K562 (cell line): ENCODE data around the gene IFITM2. TPM values are rescaled to one million over a fixed set of nuclear protein-coding genes. Genes with fewer than 3 reads are reported as not detected.

ENCODE experiments used
- ATAC-seq: fragments of 200-7000 bp; cut with Tn5 transposase; 3 replicates; pipeline ENCODE4 v1.9.1; 2020; ENCODE audit warnings: moderate library complexity
- BruUV-seq: library from RNA; stranded (reverse); fragments of 400-500 nt; replicated peaks from 2 replicates; lab custom pipeline; 2021; lab: Mats Ljungman, UMichigan
- CTCF ChIA-PET: fragments of 300-600 bp; formaldehyde crosslinking; extraction: SDS; loops from one replicate; lab custom pipeline; 2021; ENCODE audit warnings: low intra/inter-chr PET ratio; lab: Yijun Ruan, JAX
- POLR2A ChIA-PET: fragments of 300-600, 350-650 bp; sonication (Branson Sonifier 250); formaldehyde crosslinking; extraction: SDS; loops from one replicate; lab custom pipeline; 2021; ENCODE audit warnings: antibody characterized with exemption, inconsistent platforms; lab: Yijun Ruan, JAX
- DNase-seq, 4 experiments: peaks; one replicate each; pipeline versions ENCODE4 v3.0.0 to v3.0.0-alpha.2; 2011 to 2018; ENCODE audit warnings: low spot score in 3 of 4, mixed read lengths in 3 of 4; ENCODE audit errors: extremely low read depth in 1 of 4
- FAIRE-seq: peaks from 2 replicates; lab custom pipeline; 2011; peaks lifted over from hg19 to GRCh38; lab: Jason Lieb, UNC
- H2AFZ ChIP-seq: 2 replicates; pipeline ENCODE4 v1.6.0; 2011; ENCODE audit warnings: low read depth, low read length, control low read depth, inconsistent platforms
- H3K27ac ChIP-seq: fragments of 200-600 bp; 3 replicates; pipeline ENCODE4 v1.8.0; 2011; ENCODE audit warnings: low read depth, mild to moderate bottlenecking, control low read depth, inconsistent platforms, low read length, moderate library complexity, mixed read lengths; ENCODE audit errors: extremely low read depth
- H3K27me3 ChIP-seq, 2 experiments: fragments of 300-600 bp in 1 of 2; 2 replicates in 1 of 2; 3 replicates in 1 of 2; pipeline versions ENCODE4 v1.6.0 to v1.8.0; 2011; ENCODE audit warnings: inconsistent platforms in 2 of 2, low read length in 2 of 2, mild to moderate bottlenecking in 1 of 2, mixed read lengths in 1 of 2, moderate library complexity in 1 of 2; ENCODE audit not compliant: control insufficient read depth in 2 of 2, insufficient read depth in 2 of 2
- H3K36me3 ChIP-seq: fragments of 300-600 bp; 3 replicates; pipeline ENCODE4 v1.8.0; 2011; ENCODE audit warnings: mild to moderate bottlenecking, low read length, inconsistent platforms; ENCODE audit not compliant: control insufficient read depth, insufficient read depth
- H3K4me1 ChIP-seq, 2 experiments: fragments of 200-600 bp in 1 of 2; replicated peaks in 1 of 2; 2 replicates in 1 of 2; 3 replicates in 1 of 2; pipeline versions ENCODE4 v1.5.1 to v1.8.0; 2011; ENCODE audit warnings: inconsistent platforms in 2 of 2, low read length in 2 of 2, mild to moderate bottlenecking in 1 of 2, mixed read lengths in 1 of 2, moderate library complexity in 1 of 2; ENCODE audit not compliant: control insufficient read depth in 2 of 2, insufficient read depth in 2 of 2
- H3K4me2 ChIP-seq: 2 replicates; pipeline ENCODE4 v1.6.1; 2011; ENCODE audit warnings: low read length, control low read depth, inconsistent platforms, mixed read lengths; ENCODE audit not compliant: insufficient read depth
- H3K4me3 ChIP-seq: fragments of 200-600 bp; sonication (generic), shearing (Covaris generic); 2 replicates; pipeline ENCODE4 v1.5.1; 2016; ENCODE audit warnings: control low read depth, inconsistent platforms
- H3K79me2 ChIP-seq: fragments of 200-600 bp; 3 replicates; pipeline ENCODE4 v1.8.0; 2011; ENCODE audit warnings: low read length, inconsistent platforms; ENCODE audit not compliant: control insufficient read depth, insufficient read depth
- H3K9ac ChIP-seq, 2 experiments: 2 replicates each; pipeline versions ENCODE4 v1.6.0 to v1.6.1; 2011; ENCODE audit warnings: low read depth in 2 of 2, low read length in 2 of 2, control low read depth in 1 of 2, inconsistent platforms in 1 of 2, mild to moderate bottlenecking in 1 of 2, mixed read lengths in 1 of 2; ENCODE audit not compliant: insufficient read depth in 1 of 2
- H3K9me1 ChIP-seq: one replicate; pipeline ENCODE4 v1.6.0; 2011; ENCODE audit warnings: inconsistent platforms, mild to moderate bottlenecking, low read length, moderate library complexity; ENCODE audit not compliant: control insufficient read depth, insufficient read depth
- H3K9me3 ChIP-seq: replicated peaks from 2 replicates; pipeline ENCODE4 v1.5.1; 2011; ENCODE audit warnings: low read depth, low read length, inconsistent platforms; ENCODE audit not compliant: control insufficient read depth, insufficient read depth
- H4K20me1 ChIP-seq: replicated peaks from 2 replicates; pipeline ENCODE4 v1.6.1; 2011; ENCODE audit warnings: low read length, inconsistent platforms, mixed read lengths; ENCODE audit not compliant: control insufficient read depth, insufficient read depth
- FUS ChIP-seq: fragments of 200-400 bp; formaldehyde crosslinking; optimal IDR thresholded peaks from 2 replicates; pipeline ENCODE3; 2017; ENCODE audit warnings: low read depth, low read length
- HOXB6 ChIP-seq: fragments of 250-450 bp; sonication (Bioruptor Pico); IDR thresholded peaks from 2 replicates; pipeline ENCODE4 v1.5.1; 2022; ENCODE audit warnings: mild to moderate bottlenecking, borderline replicate concordance
- ILK ChIP-seq: fragments of 450-650 bp; IDR thresholded peaks from 2 replicates; pipeline ENCODE4 v1.6.1; 2016; ENCODE audit warnings: missing genetic modification characterization, low read depth, mild to moderate bottlenecking, missing compliant biosample characterization, moderate library complexity, borderline replicate concordance
- MECOM ChIP-seq: fragments of 250-450 bp; sonication (Bioruptor Pico); IDR thresholded peaks from 2 replicates; pipeline ENCODE4 v1.8.0; 2022; ENCODE audit warnings: inconsistent platforms
- NFIC ChIP-seq: fragments of 450-650 bp; IDR thresholded peaks from 2 replicates; pipeline ENCODE4 v1.6.1; 2017; ENCODE audit warnings: mild to moderate bottlenecking, inconsistent platforms
- TCFL5 ChIP-seq: fragments of 250-450 bp; sonication (Bioruptor Pico); conservative IDR thresholded peaks from 2 replicates; pipeline ENCODE4 v1.6.1; 2021; ENCODE audit warnings: mild to moderate bottlenecking, moderate library complexity, matching md5 sums
- WGBS: fragments of 100-300 bp; shearing (Covaris generic); methylation state at CpG from one replicate; pipeline ENCODE4 v1.1.6; 2016; ENCODE audit warnings: low coverage, mixed read lengths; ENCODE audit not compliant: insufficient coverage; ENCODE audit errors: missing lambda C conversion rate; 5-methylcytosine and 5-hydroxymethylcytosine counted together
- in situ Hi-C: fragments of 300-500 bp; cut with MboI; formaldehyde crosslinking; loops from 4 replicates; pipeline ENCODE4 v1.15.0; 2018; ENCODE audit warnings: inconsistent platforms, mixed read lengths
- intact Hi-C: fragments of 100-400 bp; cut with micrococcal nuclease; formaldehyde crosslinking; loops from 2 replicates; pipeline ENCODE4 v1.14.2; 2022
- polyA plus RNA-seq, 8 experiments: library from polyadenylated mRNA; depleted of rRNA in 4 of 8; stranded (reverse) in 5 of 8; unstranded in 3 of 8; fragments of >200 nt; fragmentation: Nextera tagmentation in 2 of 8; fragmentation: Illumina TruSeq in 1 of 8; extraction: Ambion mirVana in 2 of 8; extraction: Trizol in 1 of 8; gene quantifications; 2 replicates each; pipeline versions ENCODE4 v1.2.1 to v1.2.3, GENCODE V29; 2011 to 2014; ENCODE audit warnings: inconsistent platforms in 1 of 8, missing spikeins in 1 of 8
- total RNA-seq, 7 experiments: library from RNA; depleted of rRNA in 6 of 7; stranded (reverse); fragments of >200 nt in 6 of 7; fragmentation: Illumina TruSeq in 2 of 7; extraction: Trizol in 2 of 7; gene quantifications; 2 replicates each; pipeline versions ENCODE4 v1.2.1 to v1.2.3, GENCODE V29; 2011 to 2021; ENCODE audit warnings: low replicate concordance in 1 of 7
- TF ChIP-seq, protein P1 (sequence below): sonication (generic); formaldehyde crosslinking; IDR thresholded peaks from 2 replicates; pipeline ENCODE4 v1.9.0; 2022; ENCODE audit warnings: mild to moderate bottlenecking, missing genetic modification reagents
- TF ChIP-seq, protein P2 (sequence below): fragments of 450-650 bp; IDR thresholded peaks from 2 replicates; pipeline ENCODE4 v1.6.1; 2018; ENCODE audit not compliant: partially characterized antibody
- TF ChIP-seq, protein P3 (sequence below): fragments of 450-650 bp; IDR thresholded peaks from 2 replicates; pipeline ENCODE4 v1.6.1; 2017; ENCODE audit warnings: antibody characterized with exemption

Gene IFITM2
- total and polyA plus RNA-seq, 9 of the 15 experiments (the other 6 are each of a cell fraction or from before 2014, with no cell fraction given) = 52.8 to 4,872 (median 356) TPM

DNA sequence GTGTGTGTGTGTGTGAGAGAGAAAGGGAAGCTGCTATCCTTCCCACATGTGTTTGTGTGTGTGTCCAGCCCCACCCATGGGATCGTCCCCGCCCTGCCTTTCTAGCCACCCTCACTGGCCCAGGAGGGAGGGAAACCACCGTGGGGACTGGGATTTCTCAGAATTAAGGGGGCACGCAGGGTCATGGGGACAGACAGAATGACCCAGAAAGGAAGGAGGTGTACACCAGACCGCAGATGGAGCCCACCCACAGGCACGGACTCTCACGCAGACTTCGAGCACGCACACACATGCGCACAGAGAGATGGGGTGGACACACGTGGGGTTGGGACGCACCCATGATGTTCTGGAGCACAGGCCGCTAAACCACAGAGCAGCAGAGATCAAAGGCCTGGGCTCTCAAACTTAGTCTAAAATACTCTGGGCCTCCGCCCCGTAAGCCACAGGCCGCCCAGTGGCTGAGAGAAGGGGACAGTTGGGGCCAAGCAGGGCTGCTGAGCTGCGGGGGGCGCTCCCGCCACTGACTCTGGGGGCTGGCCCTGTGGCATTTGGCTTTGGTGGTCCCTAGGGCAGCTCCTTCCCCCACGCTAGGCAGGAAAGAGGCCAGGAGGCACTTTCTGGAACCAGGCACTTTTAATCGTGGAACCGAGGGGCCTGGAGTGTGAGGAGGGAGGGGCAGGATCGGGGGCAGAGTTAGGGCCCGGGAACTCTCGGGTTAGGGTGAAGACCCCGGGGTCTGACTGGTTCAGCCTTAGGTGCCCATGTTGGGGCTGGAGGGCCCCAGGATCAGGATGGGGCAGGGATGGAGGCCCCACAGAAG is 9.8 kb upstream of the IFITM2 start (continued):
- TF ChIP-seq, protein P1, sequence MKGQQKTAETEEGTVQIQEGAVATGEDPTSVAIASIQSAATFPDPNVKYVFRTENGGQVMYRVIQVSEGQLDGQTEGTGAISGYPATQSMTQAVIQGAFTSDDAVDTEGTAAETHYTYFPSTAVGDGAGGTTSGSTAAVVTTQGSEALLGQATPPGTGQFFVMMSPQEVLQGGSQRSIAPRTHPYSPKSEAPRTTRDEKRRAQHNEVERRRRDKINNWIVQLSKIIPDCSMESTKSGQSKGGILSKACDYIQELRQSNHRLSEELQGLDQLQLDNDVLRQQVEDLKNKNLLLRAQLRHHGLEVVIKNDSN (CRISPR knock-in tag) = peak; percentile 72
- TF ChIP-seq, protein P2, sequence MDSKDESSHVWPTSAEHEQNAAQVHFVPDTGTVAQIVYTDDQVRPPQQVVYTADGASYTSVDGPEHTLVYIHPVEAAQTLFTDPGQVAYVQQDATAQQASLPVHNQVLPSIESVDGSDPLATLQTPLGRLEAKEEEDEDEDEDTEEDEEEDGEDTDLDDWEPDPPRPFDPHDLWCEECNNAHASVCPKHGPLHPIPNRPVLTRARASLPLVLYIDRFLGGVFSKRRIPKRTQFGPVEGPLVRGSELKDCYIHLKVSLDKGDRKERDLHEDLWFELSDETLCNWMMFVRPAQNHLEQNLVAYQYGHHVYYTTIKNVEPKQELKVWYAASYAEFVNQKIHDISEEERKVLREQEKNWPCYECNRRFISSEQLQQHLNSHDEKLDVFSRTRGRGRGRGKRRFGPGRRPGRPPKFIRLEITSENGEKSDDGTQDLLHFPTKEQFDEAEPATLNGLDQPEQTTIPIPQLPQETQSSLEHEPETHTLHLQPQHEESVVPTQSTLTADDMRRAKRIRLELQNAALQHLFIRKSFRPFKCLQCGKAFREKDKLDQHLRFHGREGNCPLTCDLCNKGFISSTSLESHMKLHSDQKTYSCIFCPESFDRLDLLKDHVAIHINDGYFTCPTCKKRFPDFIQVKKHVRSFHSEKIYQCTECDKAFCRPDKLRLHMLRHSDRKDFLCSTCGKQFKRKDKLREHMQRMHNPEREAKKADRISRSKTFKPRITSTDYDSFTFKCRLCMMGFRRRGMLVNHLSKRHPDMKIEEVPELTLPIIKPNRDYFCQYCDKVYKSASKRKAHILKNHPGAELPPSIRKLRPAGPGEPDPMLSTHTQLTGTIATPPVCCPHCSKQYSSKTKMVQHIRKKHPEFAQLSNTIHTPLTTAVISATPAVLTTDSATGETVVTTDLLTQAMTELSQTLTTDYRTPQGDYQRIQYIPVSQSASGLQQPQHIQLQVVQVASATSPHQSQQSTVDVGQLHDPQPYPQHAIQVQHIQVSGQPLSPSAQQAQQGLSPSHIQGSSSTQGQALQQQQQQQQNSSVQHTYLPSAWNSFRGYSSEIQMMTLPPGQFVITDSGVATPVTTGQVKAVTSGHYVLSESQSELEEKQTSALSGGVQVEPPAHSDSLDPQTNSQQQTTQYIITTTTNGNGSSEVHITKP = peak; percentile 76

DNA sequence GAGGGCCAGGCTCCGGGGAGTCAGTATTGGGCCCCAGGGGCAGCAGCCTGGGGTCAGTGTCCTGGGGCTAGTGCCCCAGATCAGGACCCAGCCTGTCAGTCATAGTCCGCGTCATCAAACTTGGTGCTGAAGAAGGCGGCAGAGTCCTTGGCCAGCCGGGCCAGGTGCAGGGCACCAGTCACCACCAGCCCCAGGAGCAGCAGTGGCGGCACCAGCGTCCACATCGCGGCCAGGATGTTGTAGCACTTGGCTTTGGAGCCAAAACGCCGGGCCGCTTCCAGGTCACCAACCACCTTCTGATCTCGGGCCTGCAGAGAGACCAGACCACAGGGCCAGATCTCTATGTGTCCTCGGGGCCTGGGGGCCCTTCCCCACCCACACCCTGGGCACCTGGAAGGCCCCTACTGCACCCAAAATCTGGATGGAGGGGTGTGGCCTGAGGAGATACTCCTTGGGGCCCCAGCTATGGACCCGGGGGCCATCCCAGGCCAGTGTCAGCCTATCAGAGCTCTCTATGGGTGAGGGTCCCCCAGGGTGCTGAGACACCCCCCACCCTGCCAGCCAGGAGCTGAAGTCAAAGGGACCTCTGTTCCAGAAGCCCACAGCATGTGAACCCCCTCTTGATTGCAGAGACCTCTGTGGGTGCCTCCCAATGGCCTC is 9.1 kb upstream of the IFITM2 start:
- peaks cover 19 to 66% of the 10 kb centered on the region in 2 experiments for H3K4me1 ChIP-seq
- no peak for TF ChIP-seq NFIC
- TF ChIP-seq MECOM (CRISPR knock-in tag) = no peak
- no peak for TF ChIP-seq TCFL5 (CRISPR knock-in tag)
- TF ChIP-seq, protein P3, sequence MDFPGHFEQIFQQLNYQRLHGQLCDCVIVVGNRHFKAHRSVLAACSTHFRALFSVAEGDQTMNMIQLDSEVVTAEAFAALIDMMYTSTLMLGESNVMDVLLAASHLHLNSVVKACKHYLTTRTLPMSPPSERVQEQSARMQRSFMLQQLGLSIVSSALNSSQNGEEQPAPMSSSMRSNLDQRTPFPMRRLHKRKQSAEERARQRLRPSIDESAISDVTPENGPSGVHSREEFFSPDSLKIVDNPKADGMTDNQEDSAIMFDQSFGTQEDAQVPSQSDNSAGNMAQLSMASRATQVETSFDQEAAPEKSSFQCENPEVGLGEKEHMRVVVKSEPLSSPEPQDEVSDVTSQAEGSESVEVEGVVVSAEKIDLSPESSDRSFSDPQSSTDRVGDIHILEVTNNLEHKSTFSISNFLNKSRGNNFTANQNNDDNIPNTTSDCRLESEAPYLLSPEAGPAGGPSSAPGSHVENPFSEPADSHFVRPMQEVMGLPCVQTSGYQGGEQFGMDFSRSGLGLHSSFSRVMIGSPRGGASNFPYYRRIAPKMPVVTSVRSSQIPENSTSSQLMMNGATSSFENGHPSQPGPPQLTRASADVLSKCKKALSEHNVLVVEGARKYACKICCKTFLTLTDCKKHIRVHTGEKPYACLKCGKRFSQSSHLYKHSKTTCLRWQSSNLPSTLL = no peak
- no peak for TF ChIP-seq ILK (tag)
- TF ChIP-seq HOXB6 = no peak
- TF ChIP-seq FUS = no peak

More for the DNA sequence above, 9.1 kb upstream of the IFITM2 start:
- no peak for FAIRE-seq
- ChIA-PET CTCF (no interaction called here), POLR2A (interaction anchor here (0.6 to 1.0 kb wide), 3 partner anchors 9 to 15 kb away, joined by 3 to 4 read pairs (median 3); no protein-coding TSS in a partner anchor)
- H3K9me1 ChIP-seq = no peaks in the 10 kb centered on the region
- no peaks in the 10 kb centered on the region for H3K27me3 ChIP-seq
- H3K79me2 ChIP-seq = no peaks in the 10 kb centered on the region
- no peak overlapping the region for H3K4me3 ChIP-seq
- H2AFZ ChIP-seq = peak overlapping the region; percentile 83; the same call in 1 of the 2 replicates
- BruUV-seq = no TSS peak
- in situ Hi-C loops (no loop called here), intact Hi-C loops (no loop called here)
- no peak overlapping the region for H3K4me2 ChIP-seq
- peak overlapping the region; percentile 69; the same call in 2 of the 3 replicates for H3K27ac ChIP-seq
- no peaks in the 10 kb centered on the region for H3K9me3 ChIP-seq
- no peak; the same call in 1 of the 3 replicates for ATAC-seq
- DNase-seq = no peak
- H3K36me3 ChIP-seq = peaks cover 24% of the 10 kb centered on the region; the same call in 1 of the 3 replicates
- peak overlapping the region; percentile 42 to 81; a peak in 3 of 4 replicates for H3K9ac ChIP-seq
- 79% methylated on average over 14 of the region's 15 CpGs for WGBS
- no peaks in the 10 kb centered on the region for H4K20me1 ChIP-seq
